GM23338 (cell line): ENCODE results near the gene NRL.

Source experiments
- CREB1 ChIP-seq: fragments of 250-450 bp; sonication (Bioruptor Pico); IDR thresholded peaks from 2 replicates; pipeline ENCODE4 v1.5.0; 2020; ENCODE audit warnings: low read depth, mild to moderate bottlenecking, moderate library complexity
- EZH2 ChIP-seq: fragments of 200-600 bp; sonication (generic); IDR thresholded peaks from one replicate; pipeline ENCODE4 v1.8.0; 2017; ENCODE audit warnings: antibody characterized with exemption, mild to moderate bottlenecking, low read depth; ENCODE audit not compliant: unreplicated experiment
- EZH2phosphoT487 ChIP-seq: fragments of 200-600 bp; sonication (generic); IDR thresholded peaks from one replicate; pipeline ENCODE4 v1.8.1; 2018; ENCODE audit warnings: antibody characterized with exemption; ENCODE audit not compliant: unreplicated experiment
- JUNB ChIP-seq: IDR thresholded peaks from one replicate; pipeline ENCODE4 v1.6.1; 2016; ENCODE audit warnings: antibody characterized with exemption; ENCODE audit not compliant: unreplicated experiment
- NANOG ChIP-seq: IDR thresholded peaks from 2 replicates; pipeline ENCODE4 v1.6.1; 2016; ENCODE audit warnings: antibody characterized with exemption, borderline replicate concordance
- POLR2AphosphoS5 ChIP-seq: IDR thresholded peaks from 2 replicates; pipeline ENCODE4 v1.6.1; 2016; ENCODE audit warnings: antibody characterized with exemption, low read depth
- ZNF114 ChIP-seq: fragments of 250-450 bp; sonication (Bioruptor Pico); IDR thresholded peaks from 2 replicates; pipeline ENCODE4 v1.5.0; 2020; ENCODE audit warnings: mild to moderate bottlenecking, moderate library complexity
- TF ChIP-seq, protein P1 (sequence below), 2 experiments: fragments of 200-600 bp in 1 of 2; sonication (generic) in 1 of 2; conservative IDR thresholded peaks; 2 replicates each; pipeline versions ENCODE4 v1.5.1 to v1.6.1; 2016 to 2017; ENCODE audit warnings: antibody characterized with exemption in 2 of 2, low read depth in 2 of 2, mild to moderate bottlenecking in 2 of 2, moderate library complexity in 1 of 2
- TF ChIP-seq, protein P2 (sequence below): IDR thresholded peaks from one replicate; pipeline ENCODE4 v1.6.1; 2018; ENCODE audit warnings: antibody characterized with exemption; ENCODE audit not compliant: unreplicated experiment
- TF ChIP-seq, protein P3 (sequence below): IDR thresholded peaks from 2 replicates; pipeline ENCODE4 v1.6.1; 2016; ENCODE audit warnings: antibody characterized with exemption

DNA sequence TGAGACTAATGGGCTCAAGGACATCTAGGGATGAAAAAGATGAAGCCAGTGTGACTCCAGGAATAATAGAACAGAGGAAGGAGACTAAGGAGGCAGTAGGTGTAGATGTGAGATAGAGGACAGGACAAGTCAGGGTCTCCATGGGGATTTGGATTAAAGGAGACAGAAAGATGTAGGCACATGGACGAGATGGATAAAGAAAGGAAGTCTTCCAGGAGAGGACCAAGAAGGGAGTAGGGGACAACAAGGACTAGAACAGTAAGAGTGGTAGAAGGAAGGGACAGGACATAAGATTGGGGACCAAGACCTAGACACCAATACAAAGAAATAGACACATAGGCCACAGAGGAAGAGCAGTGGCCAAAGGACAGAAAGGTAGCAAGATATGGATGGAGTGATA is 27.7 kb downstream of the NRL start:
- TF ChIP-seq, protein P1, sequence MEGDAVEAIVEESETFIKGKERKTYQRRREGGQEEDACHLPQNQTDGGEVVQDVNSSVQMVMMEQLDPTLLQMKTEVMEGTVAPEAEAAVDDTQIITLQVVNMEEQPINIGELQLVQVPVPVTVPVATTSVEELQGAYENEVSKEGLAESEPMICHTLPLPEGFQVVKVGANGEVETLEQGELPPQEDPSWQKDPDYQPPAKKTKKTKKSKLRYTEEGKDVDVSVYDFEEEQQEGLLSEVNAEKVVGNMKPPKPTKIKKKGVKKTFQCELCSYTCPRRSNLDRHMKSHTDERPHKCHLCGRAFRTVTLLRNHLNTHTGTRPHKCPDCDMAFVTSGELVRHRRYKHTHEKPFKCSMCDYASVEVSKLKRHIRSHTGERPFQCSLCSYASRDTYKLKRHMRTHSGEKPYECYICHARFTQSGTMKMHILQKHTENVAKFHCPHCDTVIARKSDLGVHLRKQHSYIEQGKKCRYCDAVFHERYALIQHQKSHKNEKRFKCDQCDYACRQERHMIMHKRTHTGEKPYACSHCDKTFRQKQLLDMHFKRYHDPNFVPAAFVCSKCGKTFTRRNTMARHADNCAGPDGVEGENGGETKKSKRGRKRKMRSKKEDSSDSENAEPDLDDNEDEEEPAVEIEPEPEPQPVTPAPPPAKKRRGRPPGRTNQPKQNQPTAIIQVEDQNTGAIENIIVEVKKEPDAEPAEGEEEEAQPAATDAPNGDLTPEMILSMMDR (conservative IDR thresholded peaks at IDR 0.05; ENCODE audit: low read depth in 2 of 2), result no peak
- TF ChIP-seq POLR2AphosphoS5 (no peak), EZH2phosphoT487 (no peak), EZH2 (no peak), NANOG (no peak), JUNB (no peak), ZNF114 (no peak), CREB1 (CRISPR knock-in tag) (no peak)
- TF ChIP-seq, protein P2, sequence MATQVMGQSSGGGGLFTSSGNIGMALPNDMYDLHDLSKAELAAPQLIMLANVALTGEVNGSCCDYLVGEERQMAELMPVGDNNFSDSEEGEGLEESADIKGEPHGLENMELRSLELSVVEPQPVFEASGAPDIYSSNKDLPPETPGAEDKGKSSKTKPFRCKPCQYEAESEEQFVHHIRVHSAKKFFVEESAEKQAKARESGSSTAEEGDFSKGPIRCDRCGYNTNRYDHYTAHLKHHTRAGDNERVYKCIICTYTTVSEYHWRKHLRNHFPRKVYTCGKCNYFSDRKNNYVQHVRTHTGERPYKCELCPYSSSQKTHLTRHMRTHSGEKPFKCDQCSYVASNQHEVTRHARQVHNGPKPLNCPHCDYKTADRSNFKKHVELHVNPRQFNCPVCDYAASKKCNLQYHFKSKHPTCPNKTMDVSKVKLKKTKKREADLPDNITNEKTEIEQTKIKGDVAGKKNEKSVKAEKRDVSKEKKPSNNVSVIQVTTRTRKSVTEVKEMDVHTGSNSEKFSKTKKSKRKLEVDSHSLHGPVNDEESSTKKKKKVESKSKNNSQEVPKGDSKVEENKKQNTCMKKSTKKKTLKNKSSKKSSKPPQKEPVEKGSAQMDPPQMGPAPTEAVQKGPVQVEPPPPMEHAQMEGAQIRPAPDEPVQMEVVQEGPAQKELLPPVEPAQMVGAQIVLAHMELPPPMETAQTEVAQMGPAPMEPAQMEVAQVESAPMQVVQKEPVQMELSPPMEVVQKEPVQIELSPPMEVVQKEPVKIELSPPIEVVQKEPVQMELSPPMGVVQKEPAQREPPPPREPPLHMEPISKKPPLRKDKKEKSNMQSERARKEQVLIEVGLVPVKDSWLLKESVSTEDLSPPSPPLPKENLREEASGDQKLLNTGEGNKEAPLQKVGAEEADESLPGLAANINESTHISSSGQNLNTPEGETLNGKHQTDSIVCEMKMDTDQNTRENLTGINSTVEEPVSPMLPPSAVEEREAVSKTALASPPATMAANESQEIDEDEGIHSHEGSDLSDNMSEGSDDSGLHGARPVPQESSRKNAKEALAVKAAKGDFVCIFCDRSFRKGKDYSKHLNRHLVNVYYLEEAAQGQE, result no peak
- TF ChIP-seq, protein P3, sequence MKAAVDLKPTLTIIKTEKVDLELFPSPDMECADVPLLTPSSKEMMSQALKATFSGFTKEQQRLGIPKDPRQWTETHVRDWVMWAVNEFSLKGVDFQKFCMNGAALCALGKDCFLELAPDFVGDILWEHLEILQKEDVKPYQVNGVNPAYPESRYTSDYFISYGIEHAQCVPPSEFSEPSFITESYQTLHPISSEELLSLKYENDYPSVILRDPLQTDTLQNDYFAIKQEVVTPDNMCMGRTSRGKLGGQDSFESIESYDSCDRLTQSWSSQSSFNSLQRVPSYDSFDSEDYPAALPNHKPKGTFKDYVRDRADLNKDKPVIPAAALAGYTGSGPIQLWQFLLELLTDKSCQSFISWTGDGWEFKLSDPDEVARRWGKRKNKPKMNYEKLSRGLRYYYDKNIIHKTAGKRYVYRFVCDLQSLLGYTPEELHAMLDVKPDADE, result no peak
